Measurements from ENCODE around the gene GMPR2. TPM values are rescaled to one million over a fixed set of nuclear protein-coding genes. Genes with fewer than 3 reads are reported as not detected.

Gene GMPR2
- total and polyA plus RNA-seq, 2 experiments from 2014 or later: 60.6 to 70.6 TPM

DNA sequence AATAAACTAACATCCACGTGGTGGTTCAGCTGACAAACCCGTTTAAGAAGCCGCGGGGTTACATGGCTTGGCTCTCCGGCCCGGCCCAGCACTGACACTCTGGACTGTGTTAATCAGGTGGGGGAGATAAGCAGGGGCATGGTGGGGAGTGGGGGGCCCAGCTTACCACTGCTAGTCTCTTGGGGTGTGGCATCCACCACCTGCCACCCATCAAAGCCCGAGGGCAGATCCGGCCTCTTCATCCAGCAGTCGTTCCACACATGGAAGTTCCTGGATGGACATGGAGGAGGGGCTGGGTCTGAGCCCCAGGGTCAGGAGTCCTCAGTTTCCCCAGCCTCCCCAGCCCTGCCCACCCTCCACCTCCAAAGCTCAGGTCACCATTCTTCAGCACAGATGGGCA, 25.4 kb downstream of the GMPR2 start (continued):
- TF ChIP-seq, protein P1, sequence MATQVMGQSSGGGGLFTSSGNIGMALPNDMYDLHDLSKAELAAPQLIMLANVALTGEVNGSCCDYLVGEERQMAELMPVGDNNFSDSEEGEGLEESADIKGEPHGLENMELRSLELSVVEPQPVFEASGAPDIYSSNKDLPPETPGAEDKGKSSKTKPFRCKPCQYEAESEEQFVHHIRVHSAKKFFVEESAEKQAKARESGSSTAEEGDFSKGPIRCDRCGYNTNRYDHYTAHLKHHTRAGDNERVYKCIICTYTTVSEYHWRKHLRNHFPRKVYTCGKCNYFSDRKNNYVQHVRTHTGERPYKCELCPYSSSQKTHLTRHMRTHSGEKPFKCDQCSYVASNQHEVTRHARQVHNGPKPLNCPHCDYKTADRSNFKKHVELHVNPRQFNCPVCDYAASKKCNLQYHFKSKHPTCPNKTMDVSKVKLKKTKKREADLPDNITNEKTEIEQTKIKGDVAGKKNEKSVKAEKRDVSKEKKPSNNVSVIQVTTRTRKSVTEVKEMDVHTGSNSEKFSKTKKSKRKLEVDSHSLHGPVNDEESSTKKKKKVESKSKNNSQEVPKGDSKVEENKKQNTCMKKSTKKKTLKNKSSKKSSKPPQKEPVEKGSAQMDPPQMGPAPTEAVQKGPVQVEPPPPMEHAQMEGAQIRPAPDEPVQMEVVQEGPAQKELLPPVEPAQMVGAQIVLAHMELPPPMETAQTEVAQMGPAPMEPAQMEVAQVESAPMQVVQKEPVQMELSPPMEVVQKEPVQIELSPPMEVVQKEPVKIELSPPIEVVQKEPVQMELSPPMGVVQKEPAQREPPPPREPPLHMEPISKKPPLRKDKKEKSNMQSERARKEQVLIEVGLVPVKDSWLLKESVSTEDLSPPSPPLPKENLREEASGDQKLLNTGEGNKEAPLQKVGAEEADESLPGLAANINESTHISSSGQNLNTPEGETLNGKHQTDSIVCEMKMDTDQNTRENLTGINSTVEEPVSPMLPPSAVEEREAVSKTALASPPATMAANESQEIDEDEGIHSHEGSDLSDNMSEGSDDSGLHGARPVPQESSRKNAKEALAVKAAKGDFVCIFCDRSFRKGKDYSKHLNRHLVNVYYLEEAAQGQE (IDR thresholded peaks at IDR 0.05; ENCODE audit: unreplicated experiment): no peak
- TF ChIP-seq JUNB (IDR thresholded peaks at IDR 0.05; ENCODE audit: unreplicated experiment) (no peak), POLR2AphosphoS5 (IDR thresholded peaks at IDR 0.05; ENCODE audit: low read depth) (no peak), ZNF331 (CRISPR knock-in tag; IDR thresholded peaks at IDR 0.05; ENCODE audit: low read depth) (no peak)

DNA sequence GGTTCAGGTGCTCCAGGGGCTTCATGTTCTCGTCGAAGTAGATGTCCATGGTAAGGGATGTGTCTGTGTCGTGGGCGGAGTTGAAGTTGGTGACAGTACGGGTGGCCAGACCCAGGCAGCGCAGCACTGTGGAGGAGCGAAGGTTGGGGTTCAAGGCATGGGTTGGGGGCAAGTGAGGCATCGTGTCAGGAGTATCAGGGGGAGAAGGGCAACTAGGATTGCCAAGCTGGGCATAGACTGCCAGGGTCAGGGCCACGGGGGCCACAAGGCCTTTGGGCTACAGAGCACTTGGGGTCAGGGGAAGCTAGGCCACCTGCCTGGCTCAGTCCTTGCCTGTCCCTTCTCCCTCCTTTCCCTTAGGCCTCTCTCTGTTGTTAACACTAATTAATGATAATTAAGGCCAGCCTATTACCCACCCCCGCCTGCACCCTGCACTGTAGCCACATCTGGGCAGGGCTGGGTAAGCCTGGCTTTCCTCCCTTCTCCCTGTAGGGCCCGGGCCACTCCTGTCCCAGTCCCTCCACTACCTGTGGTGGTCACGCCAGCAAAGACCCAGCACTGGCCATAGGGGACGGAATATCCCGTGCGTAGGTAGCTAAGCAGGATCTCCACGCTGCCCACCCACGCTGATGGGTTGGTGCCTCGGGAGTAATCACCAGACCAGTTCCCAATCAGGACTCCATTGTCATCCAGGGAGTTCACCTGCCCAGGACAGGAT, 26.0 kb downstream of the GMPR2 start:
- ATAC-seq (no peak), DNase-seq (ENCODE audit: low spot score) (no peak)
- Histone ChIP-seq H3F3A (replicated peaks; ENCODE audit: low read depth) (no peaks in the 10 kb centered on the region), H3K36me3 (ENCODE audit: insufficient read depth) (no peaks in the 10 kb centered on the region), H2AFZ (no peak overlapping the region), H3K9me2 (ENCODE audit: insufficient read depth) (no peaks in the 10 kb centered on the region), H3K27ac (ENCODE audit: low read depth) (no peak overlapping the region), H3K4me3 (no peak overlapping the region), H3K4me1 (ENCODE audit: insufficient read depth) (no peaks in the 10 kb centered on the region), H3K27me3 (ENCODE audit: insufficient read depth) (no peaks in the 10 kb centered on the region), H4K20me1 (replicated peaks; ENCODE audit: insufficient read depth) (no peaks in the 10 kb centered on the region), H3K79me2 (replicated peaks; ENCODE audit: insufficient read depth) (no peaks in the 10 kb centered on the region), H3K4me2 (no peak overlapping the region)
- Mint-ChIP-seq H3K4me1 (peaks cover 4% of the 10 kb centered on the region; the same call in 2 of the 3 replicates), H3K36me3 (ENCODE audit: low read depth) (no peaks in the 10 kb centered on the region), H3K27me3 (ENCODE audit: insufficient read depth, low read depth, poor library complexity) (peaks cover 16% of the 10 kb centered on the region), H3K4me3 (no peak overlapping the region), H3K9me3 (no peaks in the 10 kb centered on the region), H3K27ac (no peak overlapping the region)
- TF ChIP-seq, protein P2, sequence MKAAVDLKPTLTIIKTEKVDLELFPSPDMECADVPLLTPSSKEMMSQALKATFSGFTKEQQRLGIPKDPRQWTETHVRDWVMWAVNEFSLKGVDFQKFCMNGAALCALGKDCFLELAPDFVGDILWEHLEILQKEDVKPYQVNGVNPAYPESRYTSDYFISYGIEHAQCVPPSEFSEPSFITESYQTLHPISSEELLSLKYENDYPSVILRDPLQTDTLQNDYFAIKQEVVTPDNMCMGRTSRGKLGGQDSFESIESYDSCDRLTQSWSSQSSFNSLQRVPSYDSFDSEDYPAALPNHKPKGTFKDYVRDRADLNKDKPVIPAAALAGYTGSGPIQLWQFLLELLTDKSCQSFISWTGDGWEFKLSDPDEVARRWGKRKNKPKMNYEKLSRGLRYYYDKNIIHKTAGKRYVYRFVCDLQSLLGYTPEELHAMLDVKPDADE (IDR thresholded peaks at IDR 0.05): no peak
- TF ChIP-seq CREB1 (CRISPR knock-in tag; IDR thresholded peaks at IDR 0.05; ENCODE audit: low read depth) (no peak), ZNF114 (CRISPR knock-in tag; IDR thresholded peaks at IDR 0.05) (no peak), EZH2 (IDR thresholded peaks at IDR 0.05; ENCODE audit: low read depth, unreplicated experiment) (no peak), POLR2AphosphoS5 (IDR thresholded peaks at IDR 0.05; ENCODE audit: low read depth) (no peak), STAT1 (IDR thresholded peaks at IDR 0.05; ENCODE audit: unreplicated experiment) (no peak), ZNF331 (CRISPR knock-in tag; IDR thresholded peaks at IDR 0.05; ENCODE audit: low read depth) (no peak)
- TF ChIP-seq, protein P1 (IDR thresholded peaks at IDR 0.05; ENCODE audit: unreplicated experiment): no peak
- TF ChIP-seq, protein P3, sequence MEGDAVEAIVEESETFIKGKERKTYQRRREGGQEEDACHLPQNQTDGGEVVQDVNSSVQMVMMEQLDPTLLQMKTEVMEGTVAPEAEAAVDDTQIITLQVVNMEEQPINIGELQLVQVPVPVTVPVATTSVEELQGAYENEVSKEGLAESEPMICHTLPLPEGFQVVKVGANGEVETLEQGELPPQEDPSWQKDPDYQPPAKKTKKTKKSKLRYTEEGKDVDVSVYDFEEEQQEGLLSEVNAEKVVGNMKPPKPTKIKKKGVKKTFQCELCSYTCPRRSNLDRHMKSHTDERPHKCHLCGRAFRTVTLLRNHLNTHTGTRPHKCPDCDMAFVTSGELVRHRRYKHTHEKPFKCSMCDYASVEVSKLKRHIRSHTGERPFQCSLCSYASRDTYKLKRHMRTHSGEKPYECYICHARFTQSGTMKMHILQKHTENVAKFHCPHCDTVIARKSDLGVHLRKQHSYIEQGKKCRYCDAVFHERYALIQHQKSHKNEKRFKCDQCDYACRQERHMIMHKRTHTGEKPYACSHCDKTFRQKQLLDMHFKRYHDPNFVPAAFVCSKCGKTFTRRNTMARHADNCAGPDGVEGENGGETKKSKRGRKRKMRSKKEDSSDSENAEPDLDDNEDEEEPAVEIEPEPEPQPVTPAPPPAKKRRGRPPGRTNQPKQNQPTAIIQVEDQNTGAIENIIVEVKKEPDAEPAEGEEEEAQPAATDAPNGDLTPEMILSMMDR (conservative IDR thresholded peaks at IDR 0.05; ENCODE audit: low read depth in 2 of 2): no peak
